ENCODE results near the gene CRHR1.

Gene CRHR1

GRCh38 chr17:45828582-45829133, 44.5 kb downstream of the CRHR1 start:
- Histone ChIP-seq H3K9me3 (ENCODE audit: control insufficient read depth in 1 of 2, low read length in 2 of 2) (no peaks in the 10 kb centered on the region), H3K4me1 (ENCODE audit: control insufficient read depth in 1 of 2, insufficient read depth in 2 of 2, low read length in 2 of 2) (no peaks in the 10 kb centered on the region), H3K27ac (ENCODE audit: low read depth, low read length) (no peak overlapping the region), H3K27me3 (ENCODE audit: control insufficient read depth in 1 of 2, insufficient read depth in 2 of 2, low read length in 2 of 2) (peaks cover 0 to 7% of the 10 kb centered on the region in 2 donors), H3K9ac (ENCODE audit: low read depth in 1 of 2, low read length in 2 of 2) (no peak overlapping the region), H3K36me3 (ENCODE audit: control insufficient read depth in 1 of 2, insufficient read depth in 2 of 2, low read length in 2 of 2) (no peaks in the 10 kb centered on the region), H3K4me3 (ENCODE audit: low read depth in 1 of 2, low read length in 2 of 2) (no peak overlapping the region)

- peaks cover 0 to 5% of the 10 kb centered on the region in 2 donors for H3K27me3 ChIP-seq (ENCODE audit: control insufficient read depth in 1 of 2, insufficient read depth in 2 of 2, low read length in 2 of 2)
- no peaks in the 10 kb centered on the region for H3K9me3 ChIP-seq (ENCODE audit: control insufficient read depth in 1 of 2, low read length in 2 of 2)
Observed at GRCh38 chr17:45833920-45834319, 49.8 kb downstream of the CRHR1 start.

GRCh38 chr17:45834471-45835396, 50.6 kb downstream of the CRHR1 start:
- Histone ChIP-seq H3K27me3 (ENCODE audit: control insufficient read depth in 1 of 2, insufficient read depth in 2 of 2, low read length in 2 of 2) (peaks cover 0 to 4% of the 10 kb centered on the region in 2 donors), H3K4me1 (ENCODE audit: control insufficient read depth in 1 of 2, insufficient read depth in 2 of 2, low read length in 2 of 2) (no peaks in the 10 kb centered on the region), H3K9me3 (ENCODE audit: control insufficient read depth in 1 of 2, low read length in 2 of 2) (no peaks in the 10 kb centered on the region), H3K36me3 (ENCODE audit: control insufficient read depth in 1 of 2, insufficient read depth in 2 of 2, low read length in 2 of 2) (no peaks in the 10 kb centered on the region), H3K9ac (ENCODE audit: low read depth in 1 of 2, low read length in 2 of 2) (no peak overlapping the region), H3K4me3 (ENCODE audit: low read depth in 1 of 2, low read length in 2 of 2) (no peak overlapping the region), H3K27ac (ENCODE audit: low read depth, low read length) (no peak overlapping the region)

More at GRCh38 chr17:45833920-45834319, 49.8 kb downstream of the CRHR1 start:
- Histone ChIP-seq H3K4me3 (ENCODE audit: low read depth in 1 of 2, low read length in 2 of 2) (no peak overlapping the region), H3K4me1 (ENCODE audit: control insufficient read depth in 1 of 2, insufficient read depth in 2 of 2, low read length in 2 of 2) (no peaks in the 10 kb centered on the region), H3K27ac (ENCODE audit: low read depth, low read length) (no peak overlapping the region), H3K36me3 (ENCODE audit: control insufficient read depth in 1 of 2, insufficient read depth in 2 of 2, low read length in 2 of 2) (no peaks in the 10 kb centered on the region), H3K9ac (ENCODE audit: low read depth in 1 of 2, low read length in 2 of 2) (no peak overlapping the region)

- H3K27ac ChIP-seq (ENCODE audit: low read depth, low read length), result no peak overlapping the region
- no peaks in the 10 kb centered on the region for H3K36me3 ChIP-seq (ENCODE audit: control insufficient read depth in 1 of 2, insufficient read depth in 2 of 2, low read length in 2 of 2)
- H3K27me3 ChIP-seq (ENCODE audit: control insufficient read depth in 1 of 2, insufficient read depth in 2 of 2, low read length in 2 of 2), result no peaks in the 10 kb centered on the region
- no peaks in the 10 kb centered on the region for H3K9me3 ChIP-seq (ENCODE audit: control insufficient read depth in 1 of 2, low read length in 2 of 2)
- H3K9ac ChIP-seq (ENCODE audit: low read depth in 1 of 2, low read length in 2 of 2), result no peak overlapping the region
- no peak overlapping the region for H3K4me3 ChIP-seq (ENCODE audit: low read depth in 1 of 2, low read length in 2 of 2)
- no peaks in the 10 kb centered on the region for H3K4me1 ChIP-seq (ENCODE audit: control insufficient read depth in 1 of 2, insufficient read depth in 2 of 2, low read length in 2 of 2)
Observed at GRCh38 chr17:45835481-45835880, 51.4 kb downstream of the CRHR1 start.

- H3K27ac ChIP-seq (ENCODE audit: low read depth, low read length), result no peak overlapping the region
- H3K9ac ChIP-seq (ENCODE audit: low read depth in 1 of 2, low read length in 2 of 2), result no peak overlapping the region
- no peaks in the 10 kb centered on the region for H3K4me1 ChIP-seq (ENCODE audit: control insufficient read depth in 1 of 2, insufficient read depth in 2 of 2, low read length in 2 of 2)
- no peaks in the 10 kb centered on the region for H3K36me3 ChIP-seq (ENCODE audit: control insufficient read depth in 1 of 2, insufficient read depth in 2 of 2, low read length in 2 of 2)
- no peak overlapping the region for H3K4me3 ChIP-seq (ENCODE audit: low read depth in 1 of 2, low read length in 2 of 2)
- no peaks in the 10 kb centered on the region for H3K9me3 ChIP-seq (ENCODE audit: control insufficient read depth in 1 of 2, low read length in 2 of 2)
- H3K27me3 ChIP-seq (ENCODE audit: control insufficient read depth in 1 of 2, insufficient read depth in 2 of 2, low read length in 2 of 2), result no peaks in the 10 kb centered on the region
Observed at GRCh38 chr17:45836047-45837044, 52.2 kb downstream of the CRHR1 start.

GRCh38 chr17:45837187-45837586, 53.1 kb downstream of the CRHR1 start:
- Histone ChIP-seq H3K27ac (ENCODE audit: low read depth, low read length) (no peak overlapping the region), H3K27me3 (ENCODE audit: control insufficient read depth in 1 of 2, insufficient read depth in 2 of 2, low read length in 2 of 2) (no peaks in the 10 kb centered on the region), H3K4me3 (ENCODE audit: low read depth in 1 of 2, low read length in 2 of 2) (no peak overlapping the region), H3K36me3 (ENCODE audit: control insufficient read depth in 1 of 2, insufficient read depth in 2 of 2, low read length in 2 of 2) (no peaks in the 10 kb centered on the region), H3K9me3 (ENCODE audit: control insufficient read depth in 1 of 2, low read length in 2 of 2) (no peaks in the 10 kb centered on the region), H3K4me1 (ENCODE audit: control insufficient read depth in 1 of 2, insufficient read depth in 2 of 2, low read length in 2 of 2) (no peaks in the 10 kb centered on the region), H3K9ac (ENCODE audit: low read depth in 1 of 2, low read length in 2 of 2) (no peak overlapping the region)

- H3K27me3 ChIP-seq (ENCODE audit: control insufficient read depth in 1 of 2, insufficient read depth in 2 of 2, low read length in 2 of 2), result no peaks in the 10 kb centered on the region
Observed at GRCh38 chr17:45837603-45838002, 53.5 kb downstream of the CRHR1 start.

GRCh38 chr17:45838751-45839295, 54.7 kb downstream of the CRHR1 start:
- Histone ChIP-seq H3K9ac (ENCODE audit: low read depth in 1 of 2, low read length in 2 of 2) (no peak overlapping the region), H3K9me3 (ENCODE audit: control insufficient read depth in 1 of 2, low read length in 2 of 2) (no peaks in the 10 kb centered on the region), H3K27ac (ENCODE audit: low read depth, low read length) (no peak overlapping the region), H3K27me3 (ENCODE audit: control insufficient read depth in 1 of 2, insufficient read depth in 2 of 2, low read length in 2 of 2) (no peaks in the 10 kb centered on the region), H3K4me1 (ENCODE audit: control insufficient read depth in 1 of 2, insufficient read depth in 2 of 2, low read length in 2 of 2) (no peaks in the 10 kb centered on the region), H3K4me3 (ENCODE audit: low read depth in 1 of 2, low read length in 2 of 2) (no peak overlapping the region), H3K36me3 (ENCODE audit: control insufficient read depth in 1 of 2, insufficient read depth in 2 of 2, low read length in 2 of 2) (no peaks in the 10 kb centered on the region)

More at GRCh38 chr17:45837603-45838002, 53.5 kb downstream of the CRHR1 start:
- H3K4me3 ChIP-seq (ENCODE audit: low read depth in 1 of 2, low read length in 2 of 2), result no peak overlapping the region
- no peaks in the 10 kb centered on the region for H3K4me1 ChIP-seq (ENCODE audit: control insufficient read depth in 1 of 2, insufficient read depth in 2 of 2, low read length in 2 of 2)
- no peaks in the 10 kb centered on the region for H3K36me3 ChIP-seq (ENCODE audit: control insufficient read depth in 1 of 2, insufficient read depth in 2 of 2, low read length in 2 of 2)
- no peak overlapping the region for H3K27ac ChIP-seq (ENCODE audit: low read depth, low read length)
- H3K9ac ChIP-seq (ENCODE audit: low read depth in 1 of 2, low read length in 2 of 2), result no peak overlapping the region
- no peaks in the 10 kb centered on the region for H3K9me3 ChIP-seq (ENCODE audit: control insufficient read depth in 1 of 2, low read length in 2 of 2)

GRCh38 chr17:45839442-45839841, 55.3 kb downstream of the CRHR1 start:
- H3K27ac ChIP-seq (ENCODE audit: low read depth, low read length), result no peak overlapping the region
- no peaks in the 10 kb centered on the region for H3K27me3 ChIP-seq (ENCODE audit: control insufficient read depth in 1 of 2, insufficient read depth in 2 of 2, low read length in 2 of 2)
- H3K4me1 ChIP-seq (ENCODE audit: control insufficient read depth in 1 of 2, insufficient read depth in 2 of 2, low read length in 2 of 2), result no peaks in the 10 kb centered on the region
- no peaks in the 10 kb centered on the region for H3K9me3 ChIP-seq (ENCODE audit: control insufficient read depth in 1 of 2, low read length in 2 of 2)
- no peak overlapping the region for H3K9ac ChIP-seq (ENCODE audit: low read depth in 1 of 2, low read length in 2 of 2)
- H3K4me3 ChIP-seq (ENCODE audit: low read depth in 1 of 2, low read length in 2 of 2), result no peak overlapping the region
- H3K36me3 ChIP-seq (ENCODE audit: control insufficient read depth in 1 of 2, insufficient read depth in 2 of 2, low read length in 2 of 2), result no peaks in the 10 kb centered on the region

Data from duodenal mucosa (tissue), 2 donors.